ENCODE results near the gene SPATA24.

DNA sequence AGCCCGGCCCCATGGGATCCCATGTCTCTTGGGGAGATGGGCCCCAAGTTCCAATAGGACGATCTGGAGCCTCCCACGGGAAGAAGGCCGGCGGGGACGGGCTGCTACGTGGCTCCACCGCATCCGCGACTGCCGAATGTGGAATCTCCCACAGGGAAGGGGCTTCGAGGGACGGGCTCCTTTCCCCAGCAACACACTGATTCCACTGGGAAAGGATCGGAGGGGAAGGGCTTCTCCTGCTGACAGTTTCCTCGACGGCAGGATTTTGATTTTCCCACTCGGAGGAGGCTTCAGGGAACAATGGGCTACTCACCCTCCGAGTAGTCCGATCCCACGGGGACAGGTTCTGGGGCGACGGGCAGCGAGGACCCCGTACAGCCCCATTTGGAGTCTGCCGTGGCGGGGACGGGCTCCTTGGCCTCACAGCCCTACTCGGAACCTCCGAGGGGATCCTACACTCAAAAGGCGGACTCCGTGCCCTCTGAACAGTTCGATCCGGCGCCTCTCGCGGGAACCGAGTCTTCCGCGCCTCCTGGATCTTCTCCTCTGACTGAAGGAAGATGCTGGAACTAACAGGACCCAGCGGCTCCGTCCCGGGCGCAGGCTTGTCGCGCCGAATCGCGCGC is 10.3 kb downstream of the SPATA24 start:
- TF ChIP-seq CTCF (IDR thresholded peaks at IDR 0.05), result no peak
- no peak for TF ChIP-seq POLR2AphosphoS5 (IDR thresholded peaks at IDR 0.05)
- TF ChIP-seq EP300 (IDR thresholded peaks at IDR 0.05), result no peak
- no peak for TF ChIP-seq POLR2A (IDR thresholded peaks at IDR 0.05)

All from stomach (tissue), 4 donors.